Glutamatergic neuron (in vitro differentiated cells): Measurements from ENCODE around the gene TBX1. TPM values are rescaled to one million over a fixed set of nuclear protein-coding genes. Genes with fewer than 3 reads are reported as not detected.

Source experiments
- DNase-seq: peaks from one replicate; pipeline ENCODE4 v3.0.0; 2022
- H3K27ac Mint-ChIP-seq: one replicate; pipeline ENCODE4 v1.8.0; 2020; ENCODE audit warnings: mild to moderate bottlenecking, mixed read lengths, inconsistent platforms; ENCODE audit not compliant: unreplicated experiment
- H3K27me3 Mint-ChIP-seq: one replicate; pipeline ENCODE4 v1.8.0; 2020; ENCODE audit warnings: mild to moderate bottlenecking, moderate library complexity, mixed read lengths, inconsistent platforms; ENCODE audit not compliant: unreplicated experiment
- H3K36me3 Mint-ChIP-seq: one replicate; pipeline ENCODE4 v1.8.0; 2020; ENCODE audit warnings: mild to moderate bottlenecking, mixed read lengths, inconsistent platforms; ENCODE audit not compliant: unreplicated experiment
- H3K4me1 Mint-ChIP-seq: one replicate; pipeline ENCODE4 v1.8.0; 2020; ENCODE audit warnings: mild to moderate bottlenecking, low read depth, mixed read lengths, inconsistent platforms; ENCODE audit not compliant: unreplicated experiment
- H3K4me3 Mint-ChIP-seq: one replicate; pipeline ENCODE4 v1.8.0; 2020; ENCODE audit warnings: mild to moderate bottlenecking, mixed read lengths, inconsistent platforms; ENCODE audit not compliant: unreplicated experiment
- H3K9me3 Mint-ChIP-seq: one replicate; pipeline ENCODE4 v1.8.0; 2020; ENCODE audit warnings: mild to moderate bottlenecking, moderate library complexity, mixed read lengths, inconsistent platforms; ENCODE audit not compliant: unreplicated experiment
- total RNA-seq: library from RNA; stranded (reverse); fragmentation: NEBNext Ultra II Directional; extraction: Animal tissue kit (Norgen Biotek cat#: 25700); gene quantifications from one replicate; pipeline ENCODE4 v1.2.1, GENCODE V29; 2021; ENCODE audit not compliant: unreplicated experiment
- TF ChIP-seq, protein P1 (sequence below): fragments of 200-600 bp; sonication (generic); IDR thresholded peaks from one replicate; pipeline ENCODE4 v1.5.0; 2021; ENCODE audit not compliant: partially characterized antibody, unreplicated experiment

Gene TBX1
- total RNA-seq, 1 donor from 2014 or later, result 2.4 TPM

DNA sequence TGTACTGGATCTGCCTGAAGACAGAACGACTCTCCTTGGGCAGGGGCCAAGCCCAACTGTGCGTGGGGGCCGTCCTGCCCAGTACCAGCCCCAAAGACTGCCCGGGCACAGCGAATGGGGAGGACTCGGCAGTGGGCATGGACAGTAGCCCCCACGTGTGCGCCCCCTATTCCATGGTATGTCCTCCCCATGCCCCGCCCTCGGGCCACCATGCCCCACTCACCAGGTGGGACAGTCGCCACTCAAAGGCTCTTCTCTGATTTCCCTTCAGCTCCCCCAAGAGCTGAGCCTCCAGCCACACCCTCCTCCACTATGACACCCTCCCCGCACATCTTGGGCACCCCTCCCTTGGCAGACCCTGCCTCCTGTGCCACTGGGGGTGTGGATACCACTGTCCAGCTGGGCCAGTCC is 50.6 kb downstream of the TBX1 start:
- TF ChIP-seq, protein P1, sequence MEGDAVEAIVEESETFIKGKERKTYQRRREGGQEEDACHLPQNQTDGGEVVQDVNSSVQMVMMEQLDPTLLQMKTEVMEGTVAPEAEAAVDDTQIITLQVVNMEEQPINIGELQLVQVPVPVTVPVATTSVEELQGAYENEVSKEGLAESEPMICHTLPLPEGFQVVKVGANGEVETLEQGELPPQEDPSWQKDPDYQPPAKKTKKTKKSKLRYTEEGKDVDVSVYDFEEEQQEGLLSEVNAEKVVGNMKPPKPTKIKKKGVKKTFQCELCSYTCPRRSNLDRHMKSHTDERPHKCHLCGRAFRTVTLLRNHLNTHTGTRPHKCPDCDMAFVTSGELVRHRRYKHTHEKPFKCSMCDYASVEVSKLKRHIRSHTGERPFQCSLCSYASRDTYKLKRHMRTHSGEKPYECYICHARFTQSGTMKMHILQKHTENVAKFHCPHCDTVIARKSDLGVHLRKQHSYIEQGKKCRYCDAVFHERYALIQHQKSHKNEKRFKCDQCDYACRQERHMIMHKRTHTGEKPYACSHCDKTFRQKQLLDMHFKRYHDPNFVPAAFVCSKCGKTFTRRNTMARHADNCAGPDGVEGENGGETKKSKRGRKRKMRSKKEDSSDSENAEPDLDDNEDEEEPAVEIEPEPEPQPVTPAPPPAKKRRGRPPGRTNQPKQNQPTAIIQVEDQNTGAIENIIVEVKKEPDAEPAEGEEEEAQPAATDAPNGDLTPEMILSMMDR, result no peak
- Mint-ChIP-seq H3K4me1 (peaks cover 15% of the 10 kb centered on the region), H3K36me3 (peaks cover 3% of the 10 kb centered on the region), H3K27ac (no peak overlapping the region), H3K4me3 (no peak overlapping the region), H3K27me3 (peaks cover 10% of the 10 kb centered on the region), H3K9me3 (peaks cover 6% of the 10 kb centered on the region)
- no peak for DNase-seq

DNA sequence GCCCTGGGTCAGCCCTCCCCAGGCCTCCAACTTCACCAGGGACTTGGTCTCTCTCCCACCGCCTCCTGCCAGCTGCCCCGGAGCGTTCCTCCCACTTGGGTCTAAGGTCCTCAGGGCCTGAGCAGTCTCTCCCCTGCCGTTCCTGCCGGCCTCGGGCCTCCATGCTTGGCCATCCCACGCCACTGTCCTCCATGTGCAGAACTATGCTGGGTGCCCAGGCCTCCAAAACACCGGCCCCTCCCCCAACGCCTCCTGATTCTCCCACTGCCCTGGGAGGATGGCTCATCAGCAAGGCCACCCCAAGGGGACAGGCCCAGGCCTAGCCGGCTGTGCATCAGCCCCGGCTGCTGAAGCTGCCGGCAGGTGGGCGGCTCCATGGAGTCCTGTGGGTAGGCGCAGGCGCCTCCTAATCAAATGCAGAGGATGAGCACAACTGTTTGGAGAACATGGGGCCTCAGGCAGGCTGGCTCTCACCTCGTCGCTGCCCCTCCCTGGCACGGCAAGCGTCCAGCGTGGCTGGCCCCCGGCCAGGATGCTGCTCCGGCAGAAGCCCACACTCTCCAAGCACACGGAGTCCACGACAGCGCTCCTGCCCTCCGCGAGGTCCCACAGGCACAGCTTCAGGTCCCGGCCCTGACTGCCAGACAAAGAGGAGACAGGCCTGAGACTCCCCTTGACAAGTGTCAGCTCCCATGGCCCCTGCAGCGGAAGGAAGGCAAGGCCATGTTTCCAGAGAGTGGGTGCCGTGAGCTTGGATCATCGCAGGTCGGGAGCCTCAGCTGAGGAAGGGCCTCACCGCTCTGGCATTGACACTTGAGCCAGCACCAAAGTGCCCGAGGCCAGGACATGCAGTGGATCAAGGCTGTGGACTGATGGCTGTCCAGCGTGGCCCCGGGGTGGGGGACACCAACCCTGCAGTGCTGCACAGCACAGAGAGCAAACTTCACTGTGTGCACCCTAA is 51.5 kb downstream of the TBX1 start:
- TF ChIP-seq, protein P1, result no peak
- Mint-ChIP-seq H3K9me3 (peaks cover 5% of the 10 kb centered on the region), H3K4me3 (no peak overlapping the region), H3K27me3 (peaks cover 11% of the 10 kb centered on the region), H3K36me3 (peaks cover 3% of the 10 kb centered on the region), H3K27ac (no peak overlapping the region), H3K4me1 (peaks cover 15% of the 10 kb centered on the region)
- DNase-seq, result no peak

DNA sequence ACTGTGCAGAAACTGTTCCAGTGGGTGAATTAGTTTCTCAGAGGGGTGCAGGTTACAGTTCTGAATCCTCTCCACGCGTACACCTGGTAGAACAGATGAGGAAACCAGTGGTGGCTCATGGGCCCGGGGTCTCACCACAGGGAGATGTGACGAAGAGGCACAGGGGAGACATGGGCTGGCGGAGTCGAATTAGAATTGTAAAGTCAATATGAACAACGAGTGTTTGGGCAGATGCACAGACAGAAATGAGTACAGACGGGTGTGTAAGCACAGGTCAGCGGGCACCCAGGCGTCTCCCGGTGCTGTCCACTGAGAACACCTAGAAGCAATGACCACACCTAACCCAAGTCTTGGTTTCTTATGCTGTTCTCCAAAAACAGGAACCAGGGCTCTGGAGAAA is 52.3 kb downstream of the TBX1 start:
- Mint-ChIP-seq H3K27ac (no peak overlapping the region), H3K36me3 (peaks cover 3% of the 10 kb centered on the region), H3K27me3 (peaks cover 13% of the 10 kb centered on the region), H3K9me3 (peaks cover 7% of the 10 kb centered on the region), H3K4me3 (no peak overlapping the region), H3K4me1 (peaks cover 15% of the 10 kb centered on the region)
- DNase-seq, result no peak
- TF ChIP-seq, protein P1, result no peak

DNA sequence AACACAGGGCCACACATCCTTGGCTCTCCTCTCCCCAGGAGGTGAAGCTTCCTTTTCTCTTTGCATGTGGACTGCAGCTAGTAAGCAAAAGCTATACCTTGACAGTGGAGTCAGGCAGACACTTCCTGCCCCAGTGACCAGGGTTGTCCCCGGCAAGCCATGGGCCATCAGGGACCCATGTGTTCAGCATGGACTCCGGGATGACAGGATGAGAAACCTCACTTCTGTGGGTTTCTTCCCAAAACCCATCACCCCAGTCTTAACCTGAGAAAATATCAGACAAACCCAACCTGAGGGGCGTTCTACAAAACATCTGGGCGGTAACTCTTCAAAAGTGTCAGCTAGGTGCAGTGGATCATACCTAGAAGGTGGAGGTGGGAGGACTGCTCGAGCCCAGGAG is 53.9 kb downstream of the TBX1 start:
- DNase-seq, result no peak
- Mint-ChIP-seq H3K27ac (no peak overlapping the region), H3K27me3 (peaks cover 13% of the 10 kb centered on the region), H3K36me3 (peaks cover 3% of the 10 kb centered on the region), H3K9me3 (peaks cover 6% of the 10 kb centered on the region), H3K4me1 (peaks cover 11% of the 10 kb centered on the region), H3K4me3 (no peak overlapping the region)
- TF ChIP-seq, protein P1, result no peak
